ENCODE data around the gene SUCLG1.

- no peak for TF ChIP-seq CTCF (IDR thresholded peaks at IDR 0.05)
- no peak for TF ChIP-seq POLR2A (IDR thresholded peaks at IDR 0.05)
These were observed 78.2 kb downstream of the SUCLG1 start for GRCh38 chr2:84380875-84381274.

All from testis (tissue), 2 donors.